GM12878 (cell line): ENCODE measurements around the gene NEGR1.

ENCODE experiments used
- SPI1 ChIP-seq: IDR thresholded peaks from 2 replicates; pipeline ENCODE4 v1.6.1; 2011; ENCODE audit warnings: low read depth, mild to moderate bottlenecking, low read length, moderate library complexity, borderline replicate concordance; ENCODE audit not compliant: insufficient read depth
- TCF12 ChIP-seq: IDR thresholded peaks from 2 replicates; pipeline ENCODE4 v1.6.1; 2011; ENCODE audit warnings: low read depth, mild to moderate bottlenecking, low read length
- TF ChIP-seq, protein P1 (sequence below), 3 experiments: IDR thresholded peaks in 2 of 3; conservative IDR thresholded peaks in 1 of 3; 2 replicates each; pipeline ENCODE4 v1.5.1; 2011; ENCODE audit warnings: low read depth in 3 of 3, low read length in 3 of 3, mild to moderate bottlenecking in 3 of 3, control low read depth in 2 of 3, moderate library complexity in 2 of 3, inconsistent platforms in 1 of 3, mixed read lengths in 1 of 3; ENCODE audit not compliant: control insufficient read depth in 2 of 3, insufficient read depth in 1 of 3; ENCODE audit errors: extremely low read depth in 1 of 3

DNA sequence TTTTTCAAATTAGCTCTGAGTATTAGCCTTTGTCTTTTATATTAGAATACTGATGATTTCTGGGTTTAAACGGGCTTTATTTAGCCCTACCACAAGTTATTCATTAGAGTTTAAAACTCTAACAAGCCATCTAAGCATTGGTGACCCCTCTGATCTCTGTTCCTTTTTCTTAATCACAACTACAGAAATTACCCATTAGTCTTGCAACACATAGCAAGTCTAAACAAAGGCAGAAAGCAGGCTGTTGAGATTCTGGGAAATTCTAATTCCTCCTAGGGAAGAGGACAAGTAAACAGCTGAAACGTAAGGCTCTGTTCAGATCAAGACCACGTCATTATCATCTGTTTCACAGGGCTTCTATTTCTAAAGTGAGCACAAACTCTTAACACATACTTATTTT, 710.3 kb downstream of the NEGR1 start:
- peak; percentile 35; the same call in 1 of the 2 replicates for TF ChIP-seq SPI1
- TF ChIP-seq, protein P1, sequence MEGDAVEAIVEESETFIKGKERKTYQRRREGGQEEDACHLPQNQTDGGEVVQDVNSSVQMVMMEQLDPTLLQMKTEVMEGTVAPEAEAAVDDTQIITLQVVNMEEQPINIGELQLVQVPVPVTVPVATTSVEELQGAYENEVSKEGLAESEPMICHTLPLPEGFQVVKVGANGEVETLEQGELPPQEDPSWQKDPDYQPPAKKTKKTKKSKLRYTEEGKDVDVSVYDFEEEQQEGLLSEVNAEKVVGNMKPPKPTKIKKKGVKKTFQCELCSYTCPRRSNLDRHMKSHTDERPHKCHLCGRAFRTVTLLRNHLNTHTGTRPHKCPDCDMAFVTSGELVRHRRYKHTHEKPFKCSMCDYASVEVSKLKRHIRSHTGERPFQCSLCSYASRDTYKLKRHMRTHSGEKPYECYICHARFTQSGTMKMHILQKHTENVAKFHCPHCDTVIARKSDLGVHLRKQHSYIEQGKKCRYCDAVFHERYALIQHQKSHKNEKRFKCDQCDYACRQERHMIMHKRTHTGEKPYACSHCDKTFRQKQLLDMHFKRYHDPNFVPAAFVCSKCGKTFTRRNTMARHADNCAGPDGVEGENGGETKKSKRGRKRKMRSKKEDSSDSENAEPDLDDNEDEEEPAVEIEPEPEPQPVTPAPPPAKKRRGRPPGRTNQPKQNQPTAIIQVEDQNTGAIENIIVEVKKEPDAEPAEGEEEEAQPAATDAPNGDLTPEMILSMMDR (IDR thresholded peaks at IDR 0.05 in 2 of 3, conservative IDR thresholded peaks at IDR 0.05 in 1 of 3; ENCODE audit: control insufficient read depth in 2 of 3, extremely low read depth in 1 of 3, insufficient read depth in 1 of 3, low read depth in 3 of 3, low read length in 3 of 3), result no peak
- no peak for TF ChIP-seq TCF12
